ENCODE measurements around the gene NIT1. TPM values are rescaled to one million over a fixed set of nuclear protein-coding genes. Genes with fewer than 3 reads are reported as not detected.

NIT1 gene
- total and polyA plus RNA-seq, 2 of the 8 experiments (the other 6 are each of a cell fraction or from before 2014, with no cell fraction given) = 33.0 to 40.4 TPM

DNA sequence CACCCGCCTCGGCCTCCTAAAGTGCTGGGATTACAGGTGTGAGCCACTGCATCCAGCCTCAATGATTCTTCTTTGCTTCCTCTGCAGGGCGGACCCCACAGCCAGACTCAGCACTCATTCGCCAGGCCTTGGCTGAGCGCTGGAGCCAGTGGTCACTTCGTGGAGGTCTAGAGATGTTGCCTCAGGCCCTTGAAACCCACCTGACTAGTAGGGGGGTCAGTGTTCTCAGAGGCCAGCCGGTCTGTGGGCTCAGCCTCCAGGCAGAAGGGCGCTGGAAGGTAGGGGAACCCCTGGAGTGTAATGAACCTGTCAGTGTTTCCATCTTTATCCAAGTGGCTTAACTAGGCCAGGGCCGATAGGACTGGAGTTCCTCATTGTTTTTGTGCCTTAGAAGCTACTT, 51.0 kb downstream of the NIT1 start (continued):
- TF ChIP-seq, protein P1, sequence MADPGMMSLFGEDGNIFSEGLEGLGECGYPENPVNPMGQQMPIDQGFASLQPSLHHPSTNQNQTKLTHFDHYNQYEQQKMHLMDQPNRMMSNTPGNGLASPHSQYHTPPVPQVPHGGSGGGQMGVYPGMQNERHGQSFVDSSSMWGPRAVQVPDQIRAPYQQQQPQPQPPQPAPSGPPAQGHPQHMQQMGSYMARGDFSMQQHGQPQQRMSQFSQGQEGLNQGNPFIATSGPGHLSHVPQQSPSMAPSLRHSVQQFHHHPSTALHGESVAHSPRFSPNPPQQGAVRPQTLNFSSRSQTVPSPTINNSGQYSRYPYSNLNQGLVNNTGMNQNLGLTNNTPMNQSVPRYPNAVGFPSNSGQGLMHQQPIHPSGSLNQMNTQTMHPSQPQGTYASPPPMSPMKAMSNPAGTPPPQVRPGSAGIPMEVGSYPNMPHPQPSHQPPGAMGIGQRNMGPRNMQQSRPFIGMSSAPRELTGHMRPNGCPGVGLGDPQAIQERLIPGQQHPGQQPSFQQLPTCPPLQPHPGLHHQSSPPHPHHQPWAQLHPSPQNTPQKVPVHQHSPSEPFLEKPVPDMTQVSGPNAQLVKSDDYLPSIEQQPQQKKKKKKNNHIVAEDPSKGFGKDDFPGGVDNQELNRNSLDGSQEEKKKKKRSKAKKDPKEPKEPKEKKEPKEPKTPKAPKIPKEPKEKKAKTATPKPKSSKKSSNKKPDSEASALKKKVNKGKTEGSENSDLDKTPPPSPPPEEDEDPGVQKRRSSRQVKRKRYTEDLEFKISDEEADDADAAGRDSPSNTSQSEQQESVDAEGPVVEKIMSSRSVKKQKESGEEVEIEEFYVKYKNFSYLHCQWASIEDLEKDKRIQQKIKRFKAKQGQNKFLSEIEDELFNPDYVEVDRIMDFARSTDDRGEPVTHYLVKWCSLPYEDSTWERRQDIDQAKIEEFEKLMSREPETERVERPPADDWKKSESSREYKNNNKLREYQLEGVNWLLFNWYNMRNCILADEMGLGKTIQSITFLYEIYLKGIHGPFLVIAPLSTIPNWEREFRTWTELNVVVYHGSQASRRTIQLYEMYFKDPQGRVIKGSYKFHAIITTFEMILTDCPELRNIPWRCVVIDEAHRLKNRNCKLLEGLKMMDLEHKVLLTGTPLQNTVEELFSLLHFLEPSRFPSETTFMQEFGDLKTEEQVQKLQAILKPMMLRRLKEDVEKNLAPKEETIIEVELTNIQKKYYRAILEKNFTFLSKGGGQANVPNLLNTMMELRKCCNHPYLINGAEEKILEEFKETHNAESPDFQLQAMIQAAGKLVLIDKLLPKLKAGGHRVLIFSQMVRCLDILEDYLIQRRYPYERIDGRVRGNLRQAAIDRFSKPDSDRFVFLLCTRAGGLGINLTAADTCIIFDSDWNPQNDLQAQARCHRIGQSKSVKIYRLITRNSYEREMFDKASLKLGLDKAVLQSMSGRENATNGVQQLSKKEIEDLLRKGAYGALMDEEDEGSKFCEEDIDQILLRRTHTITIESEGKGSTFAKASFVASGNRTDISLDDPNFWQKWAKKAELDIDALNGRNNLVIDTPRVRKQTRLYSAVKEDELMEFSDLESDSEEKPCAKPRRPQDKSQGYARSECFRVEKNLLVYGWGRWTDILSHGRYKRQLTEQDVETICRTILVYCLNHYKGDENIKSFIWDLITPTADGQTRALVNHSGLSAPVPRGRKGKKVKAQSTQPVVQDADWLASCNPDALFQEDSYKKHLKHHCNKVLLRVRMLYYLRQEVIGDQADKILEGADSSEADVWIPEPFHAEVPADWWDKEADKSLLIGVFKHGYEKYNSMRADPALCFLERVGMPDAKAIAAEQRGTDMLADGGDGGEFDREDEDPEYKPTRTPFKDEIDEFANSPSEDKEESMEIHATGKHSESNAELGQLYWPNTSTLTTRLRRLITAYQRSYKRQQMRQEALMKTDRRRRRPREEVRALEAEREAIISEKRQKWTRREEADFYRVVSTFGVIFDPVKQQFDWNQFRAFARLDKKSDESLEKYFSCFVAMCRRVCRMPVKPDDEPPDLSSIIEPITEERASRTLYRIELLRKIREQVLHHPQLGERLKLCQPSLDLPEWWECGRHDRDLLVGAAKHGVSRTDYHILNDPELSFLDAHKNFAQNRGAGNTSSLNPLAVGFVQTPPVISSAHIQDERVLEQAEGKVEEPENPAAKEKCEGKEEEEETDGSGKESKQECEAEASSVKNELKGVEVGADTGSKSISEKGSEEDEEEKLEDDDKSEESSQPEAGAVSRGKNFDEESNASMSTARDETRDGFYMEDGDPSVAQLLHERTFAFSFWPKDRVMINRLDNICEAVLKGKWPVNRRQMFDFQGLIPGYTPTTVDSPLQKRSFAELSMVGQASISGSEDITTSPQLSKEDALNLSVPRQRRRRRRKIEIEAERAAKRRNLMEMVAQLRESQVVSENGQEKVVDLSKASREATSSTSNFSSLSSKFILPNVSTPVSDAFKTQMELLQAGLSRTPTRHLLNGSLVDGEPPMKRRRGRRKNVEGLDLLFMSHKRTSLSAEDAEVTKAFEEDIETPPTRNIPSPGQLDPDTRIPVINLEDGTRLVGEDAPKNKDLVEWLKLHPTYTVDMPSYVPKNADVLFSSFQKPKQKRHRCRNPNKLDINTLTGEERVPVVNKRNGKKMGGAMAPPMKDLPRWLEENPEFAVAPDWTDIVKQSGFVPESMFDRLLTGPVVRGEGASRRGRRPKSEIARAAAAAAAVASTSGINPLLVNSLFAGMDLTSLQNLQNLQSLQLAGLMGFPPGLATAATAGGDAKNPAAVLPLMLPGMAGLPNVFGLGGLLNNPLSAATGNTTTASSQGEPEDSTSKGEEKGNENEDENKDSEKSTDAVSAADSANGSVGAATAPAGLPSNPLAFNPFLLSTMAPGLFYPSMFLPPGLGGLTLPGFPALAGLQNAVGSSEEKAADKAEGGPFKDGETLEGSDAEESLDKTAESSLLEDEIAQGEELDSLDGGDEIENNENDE (IDR thresholded peaks at IDR 0.05; ENCODE audit: insufficient replicate concordance, low read length) = no peak
- TF ChIP-seq BACH1 (IDR thresholded peaks at IDR 0.05; ENCODE audit: low read length) = no peak
- TF ChIP-seq RBBP5 (IDR thresholded peaks at IDR 0.05; ENCODE audit: borderline replicate concordance, low read depth, low read length) = no peak
- TF ChIP-seq EZH2 (IDR thresholded peaks at IDR 0.05; ENCODE audit: low read depth, low read length, severe bottlenecking) = no peak
- no peak for TF ChIP-seq SIX5 (IDR thresholded peaks at IDR 0.05; ENCODE audit: low read depth, low read length)
- TF ChIP-seq, protein P2, sequence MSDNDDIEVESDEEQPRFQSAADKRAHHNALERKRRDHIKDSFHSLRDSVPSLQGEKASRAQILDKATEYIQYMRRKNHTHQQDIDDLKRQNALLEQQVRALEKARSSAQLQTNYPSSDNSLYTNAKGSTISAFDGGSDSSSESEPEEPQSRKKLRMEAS (IDR thresholded peaks at IDR 0.05) = no peak
- TF ChIP-seq, protein P3, sequence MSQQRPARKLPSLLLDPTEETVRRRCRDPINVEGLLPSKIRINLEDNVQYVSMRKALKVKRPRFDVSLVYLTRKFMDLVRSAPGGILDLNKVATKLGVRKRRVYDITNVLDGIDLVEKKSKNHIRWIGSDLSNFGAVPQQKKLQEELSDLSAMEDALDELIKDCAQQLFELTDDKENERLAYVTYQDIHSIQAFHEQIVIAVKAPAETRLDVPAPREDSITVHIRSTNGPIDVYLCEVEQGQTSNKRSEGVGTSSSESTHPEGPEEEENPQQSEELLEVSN (IDR thresholded peaks at IDR 0.05) = no peak
- TF ChIP-seq JUND (IDR thresholded peaks at IDR 0.05; ENCODE audit: low read length) = no peak

Data from H1 (cell line).